SK-N-SH treated with all-trans-retinoic acid at 6 μM for 48 hours (cell line): Measurements from ENCODE around the gene MTA1.

ENCODE experiments used
- ARNTL ChIP-seq: fragments of 450-650 bp; formaldehyde crosslinking; IDR thresholded peaks from 2 replicates; pipeline ENCODE4 v1.5.0; 2020; ENCODE audit warnings: low read depth, mild to moderate bottlenecking, moderate library complexity, borderline replicate concordance
- GLIS3 ChIP-seq: fragments of 250-450 bp; sonication (Bioruptor Pico); IDR thresholded peaks from 2 replicates; pipeline ENCODE4 v1.5.0; 2020; ENCODE audit warnings: mild to moderate bottlenecking, moderate library complexity
- RARB ChIP-seq: fragments of 250-450 bp; sonication (Bioruptor Pico); IDR thresholded peaks from 2 replicates; pipeline ENCODE4 v1.8.0; 2021; ENCODE audit warnings: mild to moderate bottlenecking, moderate library complexity
- ZC3H10 ChIP-seq: fragments of 250-450 bp; sonication (Bioruptor Pico); IDR thresholded peaks from 2 replicates; pipeline ENCODE4 v1.5.1; 2021; ENCODE audit warnings: mild to moderate bottlenecking, moderate library complexity
- ZFP3 ChIP-seq: fragments of 250-450 bp; sonication (Bioruptor Pico); IDR thresholded peaks from 2 replicates; pipeline ENCODE4 v1.5.0; 2020; ENCODE audit warnings: mild to moderate bottlenecking, moderate library complexity
- ZFP30 ChIP-seq: fragments of 450-650 bp; formaldehyde crosslinking; IDR thresholded peaks from 2 replicates; pipeline ENCODE4 v1.5.0; 2022; ENCODE audit warnings: mild to moderate bottlenecking, moderate library complexity
- TF ChIP-seq, protein P1 (sequence below): fragments of 250-450 bp; sonication (Bioruptor Pico); IDR thresholded peaks from 2 replicates; pipeline ENCODE4 v1.8.0; 2021; ENCODE audit warnings: low read depth, mild to moderate bottlenecking, moderate library complexity, borderline replicate concordance

DNA sequence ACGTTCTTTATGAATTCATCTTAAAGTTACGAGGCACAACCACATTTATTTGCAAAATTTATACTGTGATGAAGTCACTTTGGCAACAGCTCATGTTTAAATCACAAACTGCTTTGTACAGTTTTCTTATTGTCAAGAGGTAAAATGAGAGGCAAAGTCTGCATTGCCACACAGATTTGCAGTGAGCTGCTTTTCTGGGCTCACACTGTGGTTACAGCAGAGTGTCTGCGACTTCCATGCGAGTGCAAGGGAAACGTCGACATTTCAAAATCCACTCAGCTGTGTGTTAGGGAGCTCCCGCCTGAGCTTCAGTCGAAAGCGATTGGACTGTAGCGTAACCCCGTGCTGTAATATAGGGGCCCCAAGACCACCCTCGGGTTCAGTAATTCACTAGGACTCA lies 13.0 kb downstream of the MTA1 start:
- TF ChIP-seq GLIS3 (CRISPR knock-in tag) (no peak), ZC3H10 (CRISPR knock-in tag) (no peak), ZFP3 (no peak), ZFP30 (CRISPR knock-in tag) (no peak), ARNTL (CRISPR knock-in tag) (no peak), RARB (CRISPR knock-in tag) (no peak)
- TF ChIP-seq, protein P1, sequence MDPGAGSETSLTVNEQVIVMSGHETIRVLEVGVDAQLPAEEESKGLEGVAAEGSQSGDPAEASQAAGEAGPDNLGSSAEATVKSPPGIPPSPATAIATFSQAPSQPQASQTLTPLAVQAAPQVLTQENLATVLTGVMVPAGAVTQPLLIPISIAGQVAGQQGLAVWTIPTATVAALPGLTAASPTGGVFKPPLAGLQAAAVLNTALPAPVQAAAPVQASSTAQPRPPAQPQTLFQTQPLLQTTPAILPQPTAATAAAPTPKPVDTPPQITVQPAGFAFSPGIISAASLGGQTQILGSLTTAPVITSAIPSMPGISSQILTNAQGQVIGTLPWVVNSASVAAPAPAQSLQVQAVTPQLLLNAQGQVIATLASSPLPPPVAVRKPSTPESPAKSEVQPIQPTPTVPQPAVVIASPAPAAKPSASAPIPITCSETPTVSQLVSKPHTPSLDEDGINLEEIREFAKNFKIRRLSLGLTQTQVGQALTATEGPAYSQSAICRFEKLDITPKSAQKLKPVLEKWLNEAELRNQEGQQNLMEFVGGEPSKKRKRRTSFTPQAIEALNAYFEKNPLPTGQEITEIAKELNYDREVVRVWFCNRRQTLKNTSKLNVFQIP = no peak
